Cardiac fibroblast (primary cell): ENCODE results near the gene ZNF710.

Experiments used
- DNase-seq, 2 donors: peaks; one replicate each; pipeline versions ENCODE4 v3.0.0 to v3.0.0-alpha.2; 2010; ENCODE audit warnings: low read depth in 2 of 2
- H3K4me3 ChIP-seq, 2 donors: replicated peaks in 1 of 2; 1 replicate in 1 of 2; 2 replicates in 1 of 2; pipeline ENCODE4 v1.5.1; 2011; ENCODE audit warnings: low read depth in 2 of 2, low read length in 2 of 2, mild to moderate bottlenecking in 2 of 2, moderate library complexity in 1 of 2
- CTCF ChIP-seq: IDR thresholded peaks from one replicate; pipeline ENCODE4 v1.5.1; 2011; ENCODE audit warnings: low read depth, mild to moderate bottlenecking, low read length, inconsistent platforms

ZNF710 gene

GRCh38 chr15:90047956-90048575 lies 46.9 kb downstream of the ZNF710 start:
- no peak for TF ChIP-seq CTCF
- no peak overlapping the region for H3K4me3 ChIP-seq
- DNase-seq = no peak

GRCh38 chr15:90049030-90049429 lies 47.9 kb downstream of the ZNF710 start:
- DNase-seq = no peak
- no peak for TF ChIP-seq CTCF
- H3K4me3 ChIP-seq = no peak overlapping the region

GRCh38 chr15:90049666-90050604 lies 48.8 kb downstream of the ZNF710 start:
- TF ChIP-seq CTCF = no peak
- H3K4me3 ChIP-seq = no peak overlapping the region
- DNase-seq = no peak

- TF ChIP-seq CTCF = no peak
- H3K4me3 ChIP-seq = no peak overlapping the region
- no peak for DNase-seq
Observed at GRCh38 chr15:90051874-90052273, 50.8 kb downstream of the ZNF710 start.

- DNase-seq = no peak
- no peak overlapping the region for H3K4me3 ChIP-seq
- no peak for TF ChIP-seq CTCF
Observed at GRCh38 chr15:90053685-90054466, 52.8 kb downstream of the ZNF710 start.

GRCh38 chr15:90054618-90055097 lies 53.5 kb downstream of the ZNF710 start:
- no peak for DNase-seq
- H3K4me3 ChIP-seq = no peak overlapping the region
- TF ChIP-seq CTCF = no peak
